Left ventricle myocardium inferior (tissue), 1 donor: ENCODE measurements around the gene C19orf81. TPM values are rescaled to one million over a fixed set of nuclear protein-coding genes. Genes with fewer than 3 reads are reported as not detected.
A peak's percentile ranks its signal among the peaks of the same experiment; 100 is the strongest.
"Not testable (repeated sequence)": the region's sequence is repeated elsewhere in the genome, so short reads cannot be mapped to it uniquely, and the experiment has no call there.

Experiments used
- DNase-seq: peaks from one replicate; pipeline ENCODE4 v3.0.0-alpha.2; 2020
- H3K27ac ChIP-seq: fragments of 200-600 bp; replicated peaks from 2 replicates; pipeline ENCODE4 v1.8.0; 2021
- H3K27me3 ChIP-seq: fragments of 200-600 bp; 2 replicates; pipeline ENCODE4 v1.8.0; 2021; ENCODE audit warnings: low read depth
- H3K36me3 ChIP-seq: fragments of 200-600 bp; 2 replicates; pipeline ENCODE4 v1.8.0; 2021
- H3K4me1 ChIP-seq: fragments of 200-600 bp; 2 replicates; pipeline ENCODE4 v1.8.0; 2021
- H3K4me3 ChIP-seq: fragments of 200-600 bp; 2 replicates; pipeline ENCODE4 v1.8.0; 2021; ENCODE audit warnings: mild to moderate bottlenecking, moderate library complexity
- H3K9me3 ChIP-seq: fragments of 200-600 bp; replicated peaks from 2 replicates; pipeline ENCODE4 v1.8.0; 2021
- CTCF ChIP-seq: fragments of 200-600 bp; IDR thresholded peaks from 2 replicates; pipeline ENCODE4 v1.8.0; 2021; ENCODE audit warnings: antibody characterized with exemption, mild to moderate bottlenecking, borderline replicate concordance
- intact Hi-C: fragments of 100-400 bp; cut with micrococcal nuclease; formaldehyde crosslinking; loops from one replicate; pipeline ENCODE4 v1.11.0; 2022
- total RNA-seq: library from RNA; stranded (reverse); fragmentation: NEBNext Ultra II Directional; extraction: Animal tissue kit (Norgen Biotek cat#: 25700); gene quantifications from one replicate; pipeline ENCODE4 v1.2.1, GENCODE V29; 2021
- donor health status: DM: no; HTN: yes; CAD: no; lungs with severe emphysema.

C19orf81 gene
- total RNA-seq, 1 donor from 2014 or later: 3.6 TPM

GRCh38 chr19:50607388-50607787 is 41.9 kb upstream of the C19orf81 start:
- Histone ChIP-seq H3K27ac (no peak overlapping the region), H3K4me3 (no peak overlapping the region), H3K27me3 (peaks cover 65% of the 10 kb centered on the region), H3K9me3 (no peaks in the 10 kb centered on the region), H3K4me1 (no peaks in the 10 kb centered on the region), H3K36me3 (no peaks in the 10 kb centered on the region)
- DNase-seq: no peak
- no peak for TF ChIP-seq CTCF
- intact Hi-C loops: no loop called here

- Histone ChIP-seq H3K36me3 (no peaks in the 10 kb centered on the region), H3K4me1 (no peaks in the 10 kb centered on the region), H3K27ac (no peak overlapping the region), H3K4me3 (no peak overlapping the region), H3K9me3 (no peaks in the 10 kb centered on the region), H3K27me3 (peaks cover 61% of the 10 kb centered on the region)
- peak; percentile 53 for DNase-seq
- TF ChIP-seq CTCF: peak; percentile 43
- intact Hi-C loops: no loop called here
These were observed 41.1 kb upstream of the C19orf81 start for GRCh38 chr19:50607874-50608785.

- peaks cover 61% of the 10 kb centered on the region for H3K27me3 ChIP-seq
- H3K36me3 ChIP-seq, DNase-seq, H3K4me3 ChIP-seq, H3K27ac ChIP-seq, H3K4me1 ChIP-seq, intact Hi-C loops, H3K9me3 ChIP-seq: not testable (repeated sequence)
These were observed 36.5 kb upstream of the C19orf81 start for GRCh38 chr19:50612504-50613404.

GRCh38 chr19:50618379-50618778 is 30.9 kb upstream of the C19orf81 start:
- H3K4me3 ChIP-seq, H3K9me3 ChIP-seq, intact Hi-C loops, DNase-seq, H3K27ac ChIP-seq, H3K4me1 ChIP-seq, H3K36me3 ChIP-seq: not testable (repeated sequence)
- peaks cover 40% of the 10 kb centered on the region for H3K27me3 ChIP-seq

- H3K27ac ChIP-seq, intact Hi-C loops, H3K36me3 ChIP-seq, H3K4me1 ChIP-seq, DNase-seq, H3K9me3 ChIP-seq, H3K4me3 ChIP-seq: not testable (repeated sequence)
- H3K27me3 ChIP-seq: peaks cover 33% of the 10 kb centered on the region
These were observed 30.1 kb upstream of the C19orf81 start for GRCh38 chr19:50619184-50619583.

- H3K4me1 ChIP-seq, DNase-seq, H3K4me3 ChIP-seq, H3K9me3 ChIP-seq, intact Hi-C loops, H3K36me3 ChIP-seq, H3K27ac ChIP-seq: not testable (repeated sequence)
- peaks cover 28% of the 10 kb centered on the region for H3K27me3 ChIP-seq
These were observed 28.8 kb upstream of the C19orf81 start for GRCh38 chr19:50620394-50620906.

GRCh38 chr19:50624949-50625600 is 24.2 kb upstream of the C19orf81 start:
- peaks cover 40% of the 10 kb centered on the region for H3K27me3 ChIP-seq
- no peak for TF ChIP-seq CTCF
- no peak overlapping the region for H3K4me3 ChIP-seq
- no peaks in the 10 kb centered on the region for H3K4me1 ChIP-seq
- DNase-seq: no peak
- no peaks in the 10 kb centered on the region for H3K36me3 ChIP-seq
- no peak overlapping the region for H3K27ac ChIP-seq
- intact Hi-C loops: no loop called here
- H3K9me3 ChIP-seq: no peaks in the 10 kb centered on the region
